ENCODE results near the gene FIGNL2. TPM values are rescaled to one million over a fixed set of nuclear protein-coding genes. Genes with fewer than 3 reads are reported as not detected.

The FIGNL2 gene
- total and polyA plus RNA-seq, 9 of the 15 experiments (the other 6 are each of a cell fraction or from before 2014, with no cell fraction given), result 0.01 TPM; not detected in 8

- TF ChIP-seq CEBPG (CRISPR knock-in tag; IDR thresholded peaks at IDR 0.05), result no peak
- peak in 1 of 2 experiments; percentile 60; a peak in 2 of 4 replicates for TF ChIP-seq CEBPG (tag; conservative IDR thresholded peaks at IDR 0.05 in 1 of 2, IDR thresholded peaks at IDR 0.05 in 1 of 2)
- no peak for TF ChIP-seq POLR3A (IDR thresholded peaks at IDR 0.05; ENCODE audit: borderline replicate concordance, extremely low read depth, insufficient read depth, insufficient read length)
- TF ChIP-seq ZNF766 (CRISPR knock-in tag; conservative IDR thresholded peaks at IDR 0.05), result peak; percentile 63
- TF ChIP-seq ZZZ3 (IDR thresholded peaks at IDR 0.05), result no peak
- TF ChIP-seq ZNF253 (CRISPR knock-in tag; conservative IDR thresholded peaks at IDR 0.05), result 0 out of 2 replicates have a peak, but pooled peaks have one; percentile 9
- TF ChIP-seq HDAC1 (IDR thresholded peaks at IDR 0.05), result 0 out of 4 replicates have a peak, but pooled peaks of 1 of the 2 experiments have one; percentile 11
- TF ChIP-seq DIDO1 (tag; IDR thresholded peaks at IDR 0.05; ENCODE audit: low read depth), result 0 out of 2 replicates have a peak, but pooled peaks have one; percentile 7
- TF ChIP-seq ZNF639 (CRISPR knock-in tag; conservative IDR thresholded peaks at IDR 0.05 in 1 of 2, IDR thresholded peaks at IDR 0.05 in 1 of 2), result peak in 1 of 2 experiments; percentile 68; a peak in 2 of 4 replicates
- 0 out of 2 replicates have a peak, but pooled peaks have one; percentile 5 for TF ChIP-seq ZBTB17 (CRISPR knock-in tag; IDR thresholded peaks at IDR 0.05)
- TF ChIP-seq ZNF644 (tag; IDR thresholded peaks at IDR 0.05; ENCODE audit: low read depth), result no peak; the same call in 1 of the 2 replicates
- TF ChIP-seq IRF9 (tag; IDR thresholded peaks at IDR 0.05), result 0 out of 2 replicates have a peak, but pooled peaks have one; percentile 60
- peak in 1 of 2 experiments; percentile 30; a peak in 2 of 4 replicates for TF ChIP-seq MLLT1 (IDR thresholded peaks at IDR 0.05)
- TF ChIP-seq E2F6 (IDR thresholded peaks at IDR 0.05; ENCODE audit: borderline replicate concordance in 1 of 2, extremely low read depth in 1 of 2, insufficient read depth in 1 of 2, insufficient read length in 1 of 2, low read depth in 1 of 2, low read length in 1 of 2, poor library complexity in 1 of 2, severe bottlenecking in 1 of 2), result peak in 1 of 2 experiments; percentile 28
- peak; percentile 28; the same call in 1 of the 2 replicates for TF ChIP-seq GTF2A2 (tag; IDR thresholded peaks at IDR 0.05)
- no peak for TF ChIP-seq NR4A1 (CRISPR knock-in tag; IDR thresholded peaks at IDR 0.05)
- peak; percentile 38; the same call in 1 of the 2 replicates for TF ChIP-seq NR4A1 (tag; IDR thresholded peaks at IDR 0.05)
- TF ChIP-seq NFE2L1 (tag; IDR thresholded peaks at IDR 0.05; ENCODE audit: borderline replicate concordance, low read depth), result peak; percentile 8; the same call in 1 of the 2 replicates
- TF ChIP-seq DMBX1 (CRISPR knock-in tag; IDR thresholded peaks at IDR 0.05; ENCODE audit: borderline replicate concordance), result peak; percentile 72; the same call in 1 of the 2 replicates
- TF ChIP-seq PTTG1 (tag; IDR thresholded peaks at IDR 0.05; ENCODE audit: low read depth), result peak; percentile 69; the same call in 1 of the 2 replicates
- 0 out of 2 replicates have a peak, but pooled peaks have one; percentile 44 for TF ChIP-seq TRIM28 (IDR thresholded peaks at IDR 0.05)
Observed at GRCh38 chr12:51883998-51884675, 35.6 kb upstream of the FIGNL2 start (continued).

All from K562 (cell line).